Natural killer cell (primary cell): ENCODE measurements around the gene CXCR2. TPM values are rescaled to one million over a fixed set of nuclear protein-coding genes. Genes with fewer than 3 reads are reported as not detected.

Source experiments
- ATAC-seq, 3 donors: fragments of 150-1000 bp in 2 of 3; fragments of 200-7000 bp in 1 of 3; cut with Tn5 transposase; 1 replicate in 1 of 3; 2 replicates in 2 of 3; pipeline ENCODE4 v1.10.0; 2021; ENCODE audit warnings: mild to moderate bottlenecking in 2 of 3, moderate library complexity in 2 of 3
- DNase-seq, 2 donors: peaks; one replicate each; pipeline versions ENCODE4 v3.0.0 to v3.0.0-alpha.2; 2013 to 2021; ENCODE audit warnings: mixed read lengths in 1 of 2
- H3K27ac ChIP-seq: one replicate; pipeline ENCODE4 v1.5.1; 2013; ENCODE audit warnings: mild to moderate bottlenecking, low read length
- H3K27me3 ChIP-seq: one replicate; pipeline ENCODE4 v1.6.1; 2013; ENCODE audit warnings: low read length; ENCODE audit not compliant: control insufficient read depth, insufficient read depth
- H3K36me3 ChIP-seq: one replicate; pipeline ENCODE4 v1.6.1; 2013; ENCODE audit warnings: low read length; ENCODE audit not compliant: control insufficient read depth, insufficient read depth
- H3K4me1 ChIP-seq: one replicate; pipeline ENCODE4 v1.6.1; 2013; ENCODE audit warnings: low read length; ENCODE audit not compliant: control insufficient read depth, insufficient read depth
- H3K4me3 ChIP-seq: one replicate; pipeline ENCODE4 v1.5.1; 2013; ENCODE audit warnings: low read length
- H3K9me3 ChIP-seq: one replicate; pipeline ENCODE4 v1.6.1; 2013; ENCODE audit warnings: low read length; ENCODE audit not compliant: control insufficient read depth, insufficient read depth
- H3K27ac Mint-ChIP-seq, 2 donors: one replicate each; pipeline ENCODE4 v1.8.0; 2022; ENCODE audit warnings: mild to moderate bottlenecking in 2 of 2, mixed read lengths in 2 of 2, moderate library complexity in 1 of 2
- H3K27me3 Mint-ChIP-seq, 2 donors: one replicate each; pipeline ENCODE4 v1.8.0; 2022; ENCODE audit warnings: low read depth in 2 of 2, mixed read lengths in 2 of 2
- H3K36me3 Mint-ChIP-seq: one replicate; pipeline ENCODE4 v1.8.0; 2022; ENCODE audit warnings: mixed read lengths
- H3K4me1 Mint-ChIP-seq, 2 donors: one replicate each; pipeline ENCODE4 v1.8.0; 2022; ENCODE audit warnings: mixed read lengths in 2 of 2
- H3K4me3 Mint-ChIP-seq: one replicate; pipeline ENCODE4 v1.8.0; 2022; ENCODE audit warnings: mild to moderate bottlenecking, moderate library complexity, mixed read lengths
- H3K9me3 Mint-ChIP-seq, 2 donors: one replicate each; pipeline ENCODE4 v1.8.0; 2022; ENCODE audit warnings: mixed read lengths in 2 of 2
- CTCF ChIP-seq: fragments of 200-600 bp; IDR thresholded peaks from one replicate; pipeline ENCODE4 v1.8.0; 2022; ENCODE audit warnings: antibody characterized with exemption
- WGBS: methylation state at CpG from one replicate; pipeline ENCODE4 v1.1.7; 2013; ENCODE audit warnings: missing lambda C conversion rate; ENCODE audit not compliant: insufficient coverage; 5-methylcytosine and 5-hydroxymethylcytosine counted together
- intact Hi-C: fragments of 100-400 bp; cut with micrococcal nuclease; formaldehyde crosslinking; loops from one replicate; pipeline ENCODE4 v1.14.2; 2022
- total RNA-seq, 4 donors: library from RNA; stranded (reverse); fragments of 120-200 nt in 1 of 4; gene quantifications; one replicate each; pipeline versions ENCODE4 v1.2.3 to v1.2.4, GENCODE V29; 2013 to 2022

CXCR2 gene
- total RNA-seq, 3 donors from 2014 or later (not counting 1 experiment from before 2014, with no cell fraction given) = 24.3 to 35.3 (median 25.8) TPM

- ATAC-seq = no peak
Observed at GRCh38 chr2:218081063-218081462, 44.8 kb upstream of the CXCR2 start.

GRCh38 chr2:218081695-218082094 lies 44.1 kb upstream of the CXCR2 start:
- intact Hi-C loops = no loop called here
- Mint-ChIP-seq H3K4me3 (no peak overlapping the region), H3K9me3 (peaks cover 6 to 8% of the 10 kb centered on the region in 2 donors), H3K27me3 (peaks cover 0 to 4% of the 10 kb centered on the region in 2 donors), H3K27ac (no peak overlapping the region), H3K36me3 (peaks cover 10% of the 10 kb centered on the region), H3K4me1 (no peaks in the 10 kb centered on the region)
- Histone ChIP-seq H3K4me3 (no peak overlapping the region), H3K4me1 (no peaks in the 10 kb centered on the region), H3K36me3 (no peaks in the 10 kb centered on the region), H3K27me3 (no peaks in the 10 kb centered on the region), H3K27ac (no peak overlapping the region), H3K9me3 (peaks cover 2% of the 10 kb centered on the region)
- 87% methylated on average over 7 of the region's 7 CpGs for WGBS
- no peak for TF ChIP-seq CTCF
- ATAC-seq (no peak), DNase-seq (no peak)

More at GRCh38 chr2:218081063-218081462, 44.8 kb upstream of the CXCR2 start:
- Mint-ChIP-seq H3K36me3 (peaks cover 3% of the 10 kb centered on the region), H3K27ac (no peak overlapping the region), H3K27me3 (no peaks in the 10 kb centered on the region), H3K4me1 (no peaks in the 10 kb centered on the region), H3K9me3 (peaks cover 1 to 2% of the 10 kb centered on the region in 2 donors), H3K4me3 (no peak overlapping the region)
- Histone ChIP-seq H3K27ac (no peak overlapping the region), H3K27me3 (no peaks in the 10 kb centered on the region), H3K4me1 (no peaks in the 10 kb centered on the region), H3K36me3 (no peaks in the 10 kb centered on the region), H3K4me3 (no peak overlapping the region), H3K9me3 (no peaks in the 10 kb centered on the region)
- intact Hi-C loops = no loop called here
- WGBS = 80% methylated on average over 2 of the region's 2 CpGs
- DNase-seq = no peak
- TF ChIP-seq CTCF = no peak

GRCh38 chr2:218082586-218083351 lies 43.1 kb upstream of the CXCR2 start:
- DNase-seq = no peak
- H3K9me3 ChIP-seq = peaks cover 2% of the 10 kb centered on the region
- H3K4me1 ChIP-seq = no peaks in the 10 kb centered on the region
- peaks cover 11% of the 10 kb centered on the region for H3K36me3 Mint-ChIP-seq
- H3K36me3 ChIP-seq = no peaks in the 10 kb centered on the region
- H3K9me3 Mint-ChIP-seq = peaks cover 6 to 8% of the 10 kb centered on the region in 2 donors
- no peak overlapping the region for H3K4me3 ChIP-seq
- H3K27ac Mint-ChIP-seq = no peak overlapping the region
- WGBS = 80% methylated on average over 11 of the region's 14 CpGs
- H3K27ac ChIP-seq = no peak overlapping the region
- intact Hi-C loops = no loop called here
- no peaks in the 10 kb centered on the region for H3K27me3 ChIP-seq
- no peaks in the 10 kb centered on the region for H3K4me1 Mint-ChIP-seq
- no peak overlapping the region for H3K4me3 Mint-ChIP-seq
- no peak for TF ChIP-seq CTCF
- no peak for ATAC-seq
- H3K27me3 Mint-ChIP-seq = peaks cover 0 to 4% of the 10 kb centered on the region in 2 donors

- H3K36me3 Mint-ChIP-seq = peaks cover 11% of the 10 kb centered on the region
Observed at GRCh38 chr2:218083352-218083676, 42.5 kb upstream of the CXCR2 start.

More at GRCh38 chr2:218083352-218083676, 42.5 kb upstream of the CXCR2 start:
- Histone ChIP-seq H3K9me3 (peaks cover 2% of the 10 kb centered on the region), H3K4me3 (no peak overlapping the region), H3K4me1 (no peaks in the 10 kb centered on the region), H3K27ac (no peak overlapping the region), H3K36me3 (no peaks in the 10 kb centered on the region), H3K27me3 (no peaks in the 10 kb centered on the region)
- intact Hi-C loops = no loop called here
- 74% methylated on average over 3 of the region's 3 CpGs for WGBS
- Mint-ChIP-seq H3K27me3 (peaks cover 0 to 4% of the 10 kb centered on the region in 2 donors), H3K4me3 (no peak overlapping the region), H3K9me3 (peaks cover 6 to 8% of the 10 kb centered on the region in 2 donors), H3K4me1 (no peaks in the 10 kb centered on the region), H3K27ac (no peak overlapping the region)
- DNase-seq (no peak), ATAC-seq (no peak)
- no peak for TF ChIP-seq CTCF
